HL-60 (cell line): ENCODE results near the gene ELMO1.

Source experiments
- GABPA ChIP-seq: IDR thresholded peaks from 2 replicates; pipeline ENCODE4 v1.6.1; 2012; ENCODE audit warnings: low read depth
- POLR2AphosphoS5 ChIP-seq: IDR thresholded peaks from 2 replicates; pipeline ENCODE4 v1.6.1; 2012; ENCODE audit warnings: low read depth
- REST ChIP-seq: IDR thresholded peaks from 2 replicates; pipeline ENCODE4 v1.6.1; 2012; ENCODE audit warnings: low read depth; ENCODE audit not compliant: insufficient replicate concordance
- SPI1 ChIP-seq: IDR thresholded peaks from 2 replicates; pipeline ENCODE4 v1.6.1; 2012; ENCODE audit warnings: low read depth, mild to moderate bottlenecking, borderline replicate concordance
- TF ChIP-seq, protein P1 (sequence below): IDR thresholded peaks from one replicate; pipeline ENCODE4 v1.5.1; 2011; ENCODE audit warnings: low read length, control low read depth, inconsistent platforms; ENCODE audit not compliant: insufficient read depth

DNA sequence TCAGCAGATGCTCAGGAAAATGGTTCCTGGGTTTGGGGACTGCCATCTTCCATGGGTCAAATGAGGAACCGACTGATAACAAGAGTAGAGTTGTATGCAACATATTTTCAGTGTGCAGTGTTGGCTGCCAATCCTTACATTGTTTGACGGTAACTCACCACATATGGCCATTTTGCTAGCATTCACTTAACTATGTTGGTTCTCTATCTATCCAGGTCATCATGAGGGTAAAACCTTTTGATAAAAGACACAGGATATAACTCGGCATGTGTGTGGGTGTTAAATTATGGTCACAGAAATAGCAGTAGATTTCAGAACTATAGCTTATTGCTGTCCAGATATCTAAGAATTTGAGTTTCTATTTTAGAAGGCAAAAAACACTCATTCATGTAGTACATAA is 583.6 kb downstream of the ELMO1 start:
- TF ChIP-seq, protein P1, sequence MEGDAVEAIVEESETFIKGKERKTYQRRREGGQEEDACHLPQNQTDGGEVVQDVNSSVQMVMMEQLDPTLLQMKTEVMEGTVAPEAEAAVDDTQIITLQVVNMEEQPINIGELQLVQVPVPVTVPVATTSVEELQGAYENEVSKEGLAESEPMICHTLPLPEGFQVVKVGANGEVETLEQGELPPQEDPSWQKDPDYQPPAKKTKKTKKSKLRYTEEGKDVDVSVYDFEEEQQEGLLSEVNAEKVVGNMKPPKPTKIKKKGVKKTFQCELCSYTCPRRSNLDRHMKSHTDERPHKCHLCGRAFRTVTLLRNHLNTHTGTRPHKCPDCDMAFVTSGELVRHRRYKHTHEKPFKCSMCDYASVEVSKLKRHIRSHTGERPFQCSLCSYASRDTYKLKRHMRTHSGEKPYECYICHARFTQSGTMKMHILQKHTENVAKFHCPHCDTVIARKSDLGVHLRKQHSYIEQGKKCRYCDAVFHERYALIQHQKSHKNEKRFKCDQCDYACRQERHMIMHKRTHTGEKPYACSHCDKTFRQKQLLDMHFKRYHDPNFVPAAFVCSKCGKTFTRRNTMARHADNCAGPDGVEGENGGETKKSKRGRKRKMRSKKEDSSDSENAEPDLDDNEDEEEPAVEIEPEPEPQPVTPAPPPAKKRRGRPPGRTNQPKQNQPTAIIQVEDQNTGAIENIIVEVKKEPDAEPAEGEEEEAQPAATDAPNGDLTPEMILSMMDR, result no peak
- TF ChIP-seq POLR2AphosphoS5, result no peak
- no peak for TF ChIP-seq REST
- TF ChIP-seq SPI1, result no peak
- no peak for TF ChIP-seq GABPA
